ENCODE data around the gene EEFSEC.

GRCh38 chr3:128452120-128452519, 298.8 kb downstream of the EEFSEC start:
- TF ChIP-seq CTCF (IDR thresholded peaks at IDR 0.05; ENCODE audit: low read depth, low read length) (no peak), EZH2phosphoT487 (IDR thresholded peaks at IDR 0.05; ENCODE audit: low read depth) (no peak)

Measured in OCI-LY3 (cell line).